KOPT-K1 (cell line): Measurements from ENCODE around the gene RND1.
"Not testable (repeated sequence)": the region's sequence is repeated elsewhere in the genome, so short reads cannot be mapped to it uniquely, and the experiment has no call there.

Source experiments
- H3K27ac ChIP-seq: fragments of 200-600 bp; sonication (generic); 2 replicates; pipeline ENCODE4 v1.5.1; 2016; ENCODE audit warnings: antibody characterized with exemption, mild to moderate bottlenecking, low read depth, low read length; ENCODE audit not compliant: poor library complexity, severe bottlenecking
- H3K36me3 ChIP-seq: fragments of 200-600 bp; sonication (generic); 2 replicates; pipeline ENCODE4 v1.5.1; 2017; ENCODE audit warnings: antibody characterized with exemption, mild to moderate bottlenecking, low read length, moderate library complexity; ENCODE audit not compliant: insufficient read depth
- H3K9me3 ChIP-seq: fragments of 200-600 bp; sonication (generic); 2 replicates; pipeline ENCODE4 v1.5.1; 2017; ENCODE audit warnings: antibody characterized with exemption, low read length, mild to moderate bottlenecking; ENCODE audit not compliant: insufficient read depth, poor library complexity, severe bottlenecking

RND1 gene

DNA sequence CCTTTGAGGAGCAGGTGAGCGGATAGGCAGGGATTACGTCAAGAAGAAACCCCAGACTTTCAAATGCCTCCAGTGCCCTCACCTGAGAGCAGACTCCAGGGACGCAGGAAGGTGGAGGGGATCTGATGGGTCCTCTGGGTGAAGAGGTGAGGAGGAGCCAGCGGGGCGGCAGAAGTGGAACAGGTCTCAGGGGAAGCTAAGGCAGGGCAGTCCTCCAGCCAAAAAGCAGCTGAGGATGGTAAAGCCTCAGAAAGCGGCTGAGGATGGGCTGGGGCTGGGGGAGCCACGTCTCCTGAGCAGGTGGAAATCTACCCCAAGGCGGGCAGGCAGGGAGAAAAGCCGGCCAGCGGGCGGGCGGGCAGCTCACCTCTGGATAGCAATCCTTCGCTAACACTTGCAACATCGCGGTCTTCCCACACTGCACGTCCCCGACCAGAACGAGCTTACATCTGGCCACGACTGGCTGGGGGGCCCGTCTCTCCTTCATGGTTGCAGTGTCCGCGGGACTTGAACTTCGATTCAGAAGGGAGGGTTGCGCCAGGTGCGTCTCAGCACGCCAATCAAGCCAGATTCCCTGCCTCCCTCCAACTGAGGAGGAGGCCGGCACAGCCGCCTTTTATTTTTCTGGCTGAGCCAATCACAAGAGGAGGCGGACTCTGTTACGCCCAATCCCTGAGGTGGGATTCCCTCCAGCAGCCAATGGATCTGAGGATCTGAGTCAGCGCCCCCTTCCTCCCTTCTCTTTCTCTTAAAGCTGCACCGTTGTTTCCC is at the start of gene RND1:
RND1 (minus strand) TSS at position 590 of the 771 bp plus-strand sequence; CDS start at position 487, 103 bp downstream.
- peak within 1 kb of the TSS; percentile 17 for H3K27ac ChIP-seq

DNA sequence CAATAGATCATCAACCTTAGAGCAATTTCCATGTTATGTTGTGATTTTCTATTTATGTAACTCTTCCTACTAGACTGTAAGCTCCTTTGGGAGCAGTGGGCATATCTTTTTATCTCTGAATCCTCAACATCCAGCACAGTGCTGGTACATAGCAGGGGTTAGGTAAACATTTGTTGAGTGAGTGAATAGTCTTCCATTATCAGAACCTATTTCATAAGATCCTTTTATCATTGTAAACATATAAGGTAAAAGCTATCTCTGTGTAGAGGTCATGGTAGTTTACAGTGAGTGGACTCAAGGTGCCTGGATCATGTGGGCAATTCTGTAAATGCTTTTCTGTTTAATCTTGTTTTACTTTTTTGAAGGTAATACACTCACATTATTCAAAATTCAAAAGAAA is 44.5 kb upstream of the RND1 start:
- H3K36me3 ChIP-seq = no peaks in the 10 kb centered on the region
- H3K9me3 ChIP-seq = no peaks in the 10 kb centered on the region
- no peak overlapping the region for H3K27ac ChIP-seq

More for the DNA sequence above, at the start of gene RND1:
- no peaks in the 10 kb centered on the region for H3K9me3 ChIP-seq
- H3K36me3 ChIP-seq = no peaks in the 10 kb centered on the region

DNA sequence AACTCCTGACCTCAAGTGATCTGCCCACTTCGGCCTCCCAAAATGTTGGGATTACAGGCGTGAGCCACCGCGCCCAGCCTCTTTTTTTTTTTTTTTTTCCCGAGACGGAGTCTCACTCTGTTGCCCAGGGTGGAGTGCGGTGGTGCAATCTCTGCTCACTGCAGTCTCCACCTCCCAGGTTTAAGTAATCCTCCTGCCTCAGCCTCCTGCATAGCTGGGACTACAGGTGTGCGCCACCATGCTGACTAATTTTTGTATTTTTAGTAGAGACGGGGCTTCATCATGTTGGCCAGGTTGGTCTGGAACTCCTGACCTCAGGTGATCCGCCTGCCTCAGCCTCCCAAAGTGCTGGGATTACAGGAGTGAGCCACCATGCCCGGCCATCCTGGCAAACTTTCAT is 44.0 kb upstream of the RND1 start:
- not testable (repeated sequence) for H3K27ac ChIP-seq, H3K36me3 ChIP-seq, H3K9me3 ChIP-seq

GRCh38 chr12:48907245-48907644 is 41.6 kb upstream of the RND1 start:
- H3K36me3 ChIP-seq = no peaks in the 10 kb centered on the region

DNA sequence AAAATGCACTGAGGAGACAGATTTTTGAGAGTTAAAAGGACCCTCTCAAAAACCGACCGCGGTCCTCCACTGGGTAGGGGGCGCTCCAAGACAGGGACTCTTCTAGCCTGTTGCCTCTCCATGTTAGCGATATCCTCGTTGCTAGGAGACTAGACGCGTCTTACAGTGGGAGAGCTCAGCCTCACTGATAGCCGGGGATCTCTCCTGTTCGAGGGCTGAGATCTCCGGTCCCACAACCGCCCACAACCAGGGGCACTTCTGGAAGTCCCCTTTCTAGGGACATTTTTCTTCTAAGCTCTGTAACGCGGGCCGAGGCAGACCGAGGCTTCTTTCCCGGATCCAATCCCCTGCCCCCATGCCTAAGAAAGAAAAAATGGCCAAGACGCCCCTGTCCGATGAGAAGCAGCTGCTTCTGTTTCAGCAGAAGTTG is 38.3 kb upstream of the RND1 start:
- Histone ChIP-seq H3K36me3 (no peaks in the 10 kb centered on the region), H3K9me3 (no peaks in the 10 kb centered on the region), H3K27ac (no peak overlapping the region)

More at GRCh38 chr12:48907245-48907644, 41.6 kb upstream of the RND1 start:
- H3K9me3 ChIP-seq = no peaks in the 10 kb centered on the region
- H3K27ac ChIP-seq = no peak overlapping the region

DNA sequence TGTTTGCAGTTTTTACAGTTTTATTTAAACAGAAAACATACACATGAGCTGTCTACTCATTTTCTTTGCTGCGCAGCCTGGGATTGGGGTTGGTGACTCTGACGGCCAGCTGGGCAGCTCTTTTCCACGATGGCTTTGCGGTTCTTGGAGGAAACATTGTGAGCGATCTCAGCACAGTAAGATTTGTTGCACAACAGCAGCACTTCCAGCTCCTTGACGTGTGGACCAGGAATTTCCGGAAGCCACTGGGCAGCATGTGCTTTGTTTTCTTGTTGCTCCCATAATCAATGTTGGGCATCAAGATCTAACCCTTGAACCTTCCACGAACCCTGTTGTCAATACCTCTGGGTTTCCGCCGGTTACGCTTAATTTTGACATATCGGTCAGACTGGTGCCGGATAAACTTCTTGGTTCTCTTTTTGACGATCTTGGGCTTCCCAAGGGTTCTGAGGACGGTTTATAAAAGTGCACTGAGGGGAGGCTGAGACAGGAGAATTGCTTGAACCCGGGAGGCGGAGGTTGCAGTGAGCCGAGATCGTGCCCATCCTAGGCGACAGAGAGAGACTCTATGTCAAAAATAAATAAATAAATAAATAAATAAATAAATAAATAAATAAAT is 37.8 kb upstream of the RND1 start:
- H3K36me3 ChIP-seq = no peaks in the 10 kb centered on the region

GRCh38 chr12:48901278-48901677 is 35.6 kb upstream of the RND1 start:
- H3K9me3 ChIP-seq = no peaks in the 10 kb centered on the region
- no peak overlapping the region for H3K27ac ChIP-seq
- H3K36me3 ChIP-seq = no peaks in the 10 kb centered on the region

More for the DNA sequence above, 37.8 kb upstream of the RND1 start:
- no peaks in the 10 kb centered on the region for H3K9me3 ChIP-seq
- H3K27ac ChIP-seq = no peak overlapping the region

GRCh38 chr12:48899651-48900050 is 34.0 kb upstream of the RND1 start:
- H3K27ac ChIP-seq = no peak overlapping the region
- H3K9me3 ChIP-seq = no peaks in the 10 kb centered on the region
- no peaks in the 10 kb centered on the region for H3K36me3 ChIP-seq

DNA sequence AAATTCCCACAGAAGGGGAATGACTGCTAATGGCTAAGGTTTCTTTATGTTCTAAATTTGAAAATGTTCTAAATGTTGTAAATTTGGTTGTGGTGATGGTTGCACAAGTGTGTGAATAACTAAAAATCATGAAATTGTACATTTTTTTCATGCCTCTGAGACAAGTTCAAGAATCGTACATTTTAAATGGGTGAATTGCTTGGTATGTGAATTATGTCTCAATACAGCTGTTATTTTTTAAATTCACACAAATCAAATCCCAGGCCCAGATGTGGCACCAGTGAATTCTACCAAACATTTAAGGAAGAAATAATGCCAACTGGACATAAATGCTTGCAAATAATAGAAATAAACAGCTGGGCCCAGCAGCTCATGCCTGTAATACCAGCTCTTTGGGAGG is 28.6 kb upstream of the RND1 start:
- Histone ChIP-seq H3K9me3 (no peaks in the 10 kb centered on the region), H3K27ac (no peak overlapping the region), H3K36me3 (no peaks in the 10 kb centered on the region)

GRCh38 chr12:48890657-48891418 is 25.2 kb upstream of the RND1 start:
- no peaks in the 10 kb centered on the region for H3K9me3 ChIP-seq
- H3K36me3 ChIP-seq = no peaks in the 10 kb centered on the region

DNA sequence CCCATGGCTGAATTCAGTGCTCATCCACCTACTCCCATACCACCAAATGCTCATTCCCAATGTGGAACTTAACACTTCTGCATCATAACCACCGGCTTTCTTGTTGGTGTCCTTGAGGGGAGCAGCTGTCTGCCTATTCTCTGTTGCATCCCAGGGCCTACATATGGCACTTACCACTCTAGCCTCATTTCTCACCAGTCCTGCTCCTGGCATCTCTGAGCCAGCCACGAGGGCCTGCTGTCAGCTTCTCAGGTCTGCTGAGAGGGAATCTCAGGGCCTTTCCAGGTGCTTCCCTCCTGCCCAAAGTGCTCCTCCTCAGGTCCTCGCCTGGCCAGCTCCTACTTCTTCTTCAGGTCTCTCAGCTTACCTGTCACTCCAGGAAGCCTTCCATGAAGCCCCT is 24.0 kb upstream of the RND1 start:
- H3K27ac ChIP-seq = no peak overlapping the region
- no peaks in the 10 kb centered on the region for H3K9me3 ChIP-seq
- H3K36me3 ChIP-seq = no peaks in the 10 kb centered on the region

More at GRCh38 chr12:48890657-48891418, 25.2 kb upstream of the RND1 start:
- no peak overlapping the region for H3K27ac ChIP-seq

- no peak overlapping the region for H3K27ac ChIP-seq
- H3K36me3 ChIP-seq = no peaks in the 10 kb centered on the region
- H3K9me3 ChIP-seq = no peaks in the 10 kb centered on the region
These were observed 17.9 kb upstream of the RND1 start for GRCh38 chr12:48883305-48884161.

- no peaks in the 10 kb centered on the region for H3K36me3 ChIP-seq
- no peak overlapping the region for H3K27ac ChIP-seq
These were observed 17.3 kb upstream of the RND1 start for GRCh38 chr12:48882972-48883304.

DNA sequence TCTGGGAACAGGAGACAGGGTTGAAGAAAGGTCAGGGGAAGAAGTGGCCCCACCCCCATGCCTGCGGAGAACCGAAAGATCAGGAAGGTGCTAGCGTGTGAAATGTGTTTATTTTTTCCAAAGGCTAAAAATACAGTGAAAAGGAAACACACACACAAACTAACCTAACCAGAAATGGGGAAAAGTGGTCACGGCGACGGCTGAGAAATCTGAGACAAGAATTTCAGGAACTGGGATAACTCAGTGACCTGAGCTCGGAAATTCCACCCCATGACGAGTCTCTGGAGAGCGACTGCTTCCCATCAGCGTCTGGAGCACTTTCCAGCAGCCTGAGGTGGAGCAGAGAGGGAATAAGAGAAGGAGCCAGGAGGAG is 16.6 kb upstream of the RND1 start:
- H3K27ac ChIP-seq = no peak overlapping the region
- H3K36me3 ChIP-seq = no peaks in the 10 kb centered on the region
- no peaks in the 10 kb centered on the region for H3K9me3 ChIP-seq

More at GRCh38 chr12:48882972-48883304, 17.3 kb upstream of the RND1 start:
- no peaks in the 10 kb centered on the region for H3K9me3 ChIP-seq
